Fibroblast of mammary gland (primary cell): ENCODE data around the gene KCNK18.

Source experiments
- DNase-seq: peaks from one replicate; pipeline ENCODE4 v3.0.0-alpha.2; 2010; ENCODE audit warnings: low read depth
- H3K4me3 ChIP-seq: 2 replicates; pipeline ENCODE4 v1.5.1; 2011; ENCODE audit warnings: low read depth, mild to moderate bottlenecking, low read length, moderate library complexity; ENCODE audit not compliant: control insufficient read depth
- CTCF ChIP-seq: conservative IDR thresholded peaks from 2 replicates; pipeline ENCODE4 v1.5.1; 2011; ENCODE audit warnings: low read depth, low read length, inconsistent platforms; ENCODE audit not compliant: control insufficient read depth, insufficient read depth

KCNK18 gene

GRCh38 chr10:117256910-117257309 lies 59.6 kb downstream of the KCNK18 start:
- no peak for DNase-seq
- H3K4me3 ChIP-seq, result no peak overlapping the region
- no peak for TF ChIP-seq CTCF

GRCh38 chr10:117257721-117258120 lies 60.4 kb downstream of the KCNK18 start:
- no peak for DNase-seq
- TF ChIP-seq CTCF, result no peak
- H3K4me3 ChIP-seq, result no peak overlapping the region

- DNase-seq, result no peak
- no peak for TF ChIP-seq CTCF
- H3K4me3 ChIP-seq, result no peak overlapping the region
Observed at GRCh38 chr10:117259279-117259678, 62.0 kb downstream of the KCNK18 start.
